Fibroblast of the conjunctiva (primary cell): ENCODE results near the gene ARID3A.
"Not testable (repeated sequence)": the region's sequence is repeated elsewhere in the genome, so short reads cannot be mapped to it uniquely, and the experiment has no call there.

Experiments used
- DNase-seq: peaks from one replicate; pipeline ENCODE4 v3.0.0-alpha.2; 2010; ENCODE audit warnings: low read depth

ARID3A gene

DNA sequence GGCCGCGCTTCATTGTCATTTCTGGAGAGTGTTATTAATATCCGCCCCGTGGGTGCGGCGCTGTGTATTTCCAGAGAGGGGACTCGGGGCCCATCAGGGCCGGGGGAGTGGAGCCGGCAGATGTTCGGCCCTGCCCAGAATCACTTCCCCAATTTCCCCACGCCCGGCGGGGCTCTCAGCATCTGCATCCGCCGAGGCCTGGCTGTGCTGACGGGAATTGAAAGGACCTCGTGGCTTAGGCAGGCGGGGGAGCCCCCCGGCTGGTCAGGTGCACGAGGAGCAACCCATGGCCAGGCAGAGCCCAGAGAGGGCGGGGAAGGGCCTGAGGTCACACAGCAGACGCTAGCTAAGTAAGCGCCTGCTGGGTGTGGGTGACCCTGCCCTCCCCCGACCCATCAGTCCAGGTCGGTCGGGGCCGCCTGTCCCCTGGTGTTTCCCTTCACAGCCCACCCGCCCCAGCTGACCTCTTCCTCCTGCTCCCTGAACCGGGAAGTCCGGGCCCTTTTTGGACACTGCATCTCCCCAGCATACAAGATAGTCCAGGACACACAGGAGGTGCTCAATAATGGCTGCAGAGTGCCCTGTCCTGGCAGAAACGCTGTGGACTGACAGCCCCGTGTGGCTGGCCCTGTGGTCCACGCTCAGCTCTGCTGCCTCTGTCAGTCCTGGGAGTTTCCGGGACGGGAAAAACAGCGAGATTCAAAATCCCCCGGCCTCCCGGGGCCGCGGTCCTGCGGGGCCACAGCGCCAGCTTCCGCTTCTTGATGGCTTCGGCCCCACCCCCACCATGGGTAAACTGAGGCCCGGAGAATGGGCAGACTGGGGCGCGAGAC lies 22.1 kb downstream of the ARID3A start:
- DNase-seq: no peak

DNA sequence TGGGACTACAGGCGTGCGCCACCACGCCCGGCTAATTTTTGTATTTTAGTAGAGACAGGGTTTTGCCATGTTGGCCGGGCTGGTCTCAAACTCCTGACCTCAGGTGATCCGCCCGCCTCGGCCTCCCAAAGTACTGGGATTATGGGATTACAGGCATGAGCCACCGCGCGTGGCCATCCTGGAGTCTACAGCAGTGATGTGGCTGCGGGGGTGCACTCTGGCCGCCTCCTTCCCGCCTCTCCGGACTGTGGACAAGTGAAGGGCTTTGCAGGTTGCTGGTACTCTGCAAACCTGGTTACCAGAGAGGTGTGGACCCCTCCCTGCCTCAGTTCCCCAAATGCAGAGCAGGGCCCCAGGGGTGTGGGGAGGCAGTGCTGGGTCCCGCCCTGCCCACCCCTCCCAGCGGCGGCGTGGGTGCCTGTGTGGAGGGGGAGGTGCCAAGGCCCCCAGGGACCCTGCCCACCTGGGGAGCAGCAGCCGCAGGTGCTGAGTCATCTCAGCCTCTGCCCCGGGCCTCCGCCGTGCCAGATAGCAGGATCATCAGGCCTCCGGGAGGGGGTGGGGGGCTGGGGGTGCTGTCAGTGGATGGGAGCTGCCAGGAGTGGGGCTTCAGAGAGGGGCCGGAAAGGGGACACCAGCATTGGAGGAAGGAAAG lies 23.1 kb downstream of the ARID3A start:
- no peak for DNase-seq

DNA sequence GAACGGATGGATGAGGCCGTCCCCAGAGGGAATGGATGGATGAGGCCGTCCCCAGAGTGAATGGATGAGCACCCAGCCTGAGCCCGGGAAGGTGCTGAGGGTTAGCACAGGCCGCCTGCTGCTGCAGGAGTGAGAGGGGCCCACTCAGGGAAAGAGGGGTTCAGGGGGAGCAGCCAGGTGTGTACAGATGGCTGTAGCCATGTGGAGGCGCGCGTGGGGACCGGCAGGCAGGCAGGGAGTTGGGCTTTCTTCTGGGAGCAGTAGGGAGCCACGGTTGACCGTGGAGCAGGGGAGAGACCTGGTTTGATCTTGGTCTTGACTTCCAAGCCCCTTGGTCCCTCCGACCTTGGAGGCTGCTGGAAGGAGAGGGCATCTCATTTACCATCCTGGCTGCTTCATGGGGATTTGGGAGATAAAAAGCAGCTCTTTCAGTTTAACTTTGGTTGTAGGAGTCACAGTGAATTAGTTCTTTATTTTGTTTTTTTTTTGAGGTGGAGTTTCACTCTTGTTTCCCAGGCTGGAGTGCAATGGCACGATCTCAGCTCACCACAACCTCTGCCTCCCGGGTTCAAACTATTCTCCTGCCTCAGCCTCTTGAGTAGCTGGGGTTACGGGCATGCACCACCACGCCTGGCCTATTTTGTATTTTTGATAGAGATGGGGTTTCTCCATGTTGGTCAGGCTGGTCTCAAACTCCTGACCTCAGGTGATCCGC lies 24.7 kb downstream of the ARID3A start:
- no peak for DNase-seq

DNA sequence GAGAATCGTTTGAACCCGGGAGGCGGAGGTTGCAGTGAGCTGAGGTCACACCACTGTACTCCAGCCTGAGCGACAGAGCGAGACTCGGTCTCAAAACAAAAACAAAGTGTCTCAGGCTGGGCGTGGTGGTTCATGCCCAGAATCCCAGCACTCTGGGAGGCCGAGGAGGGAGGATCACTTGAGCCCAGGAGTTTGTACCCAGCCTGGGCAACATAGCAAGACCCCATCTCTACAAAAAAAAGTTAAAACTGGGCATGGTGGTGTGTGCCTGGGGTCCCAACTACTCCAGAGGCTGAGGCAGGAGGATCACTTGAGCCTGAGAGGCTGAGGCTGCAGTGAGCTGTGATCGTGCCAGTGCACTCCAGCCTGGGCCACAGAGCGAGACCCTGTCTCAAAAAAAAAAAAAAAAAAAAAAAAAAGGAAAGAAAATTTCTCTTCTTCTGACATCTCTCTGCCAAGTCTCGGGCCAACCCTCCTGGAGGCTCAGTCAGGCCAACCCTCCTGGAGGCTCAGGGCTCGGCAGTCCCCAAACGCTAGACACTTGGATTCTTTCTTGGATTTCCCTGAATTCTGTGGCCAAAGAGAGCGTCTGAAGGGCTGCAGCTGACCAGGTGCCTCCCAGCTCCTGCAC lies 26.3 kb downstream of the ARID3A start:
- no peak for DNase-seq

DNA sequence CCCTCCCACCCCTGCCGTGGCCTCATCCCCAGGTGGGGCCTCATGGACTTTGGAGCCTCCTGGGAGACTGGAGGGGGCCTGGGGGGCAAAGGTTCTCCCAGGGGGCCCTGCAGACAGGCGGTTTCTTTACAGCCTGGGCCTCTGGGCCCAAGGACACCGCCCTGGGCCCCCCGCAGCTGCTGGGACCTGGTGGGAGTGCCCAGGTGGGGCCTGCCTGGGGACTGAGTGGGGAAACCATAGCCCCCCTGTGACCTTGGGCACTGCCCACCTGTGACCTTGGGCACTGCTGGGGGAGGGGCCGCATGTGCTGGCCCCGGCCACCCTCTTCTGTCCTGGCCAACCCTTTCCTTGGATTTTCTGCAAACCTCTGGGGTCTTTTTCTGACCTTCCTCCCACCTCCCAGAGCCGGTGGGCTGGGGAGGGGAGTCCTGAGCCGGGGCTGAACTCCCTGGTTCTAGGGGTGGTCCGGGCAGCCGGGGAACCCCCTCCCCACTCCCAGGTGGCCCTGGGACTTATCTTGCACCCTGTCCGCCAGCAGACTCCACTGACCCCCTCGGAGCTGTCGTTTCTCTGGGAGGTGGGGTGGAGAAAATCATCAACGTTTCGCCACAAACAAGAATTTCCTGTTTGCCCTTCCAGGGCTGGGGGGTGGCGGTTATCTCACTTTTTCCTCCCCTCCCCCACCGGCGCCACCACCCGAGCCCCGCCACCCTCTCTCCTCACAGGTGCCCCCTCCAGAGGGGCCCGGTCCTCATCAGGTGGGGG lies 27.0 kb downstream of the ARID3A start:
- no peak for DNase-seq

DNA sequence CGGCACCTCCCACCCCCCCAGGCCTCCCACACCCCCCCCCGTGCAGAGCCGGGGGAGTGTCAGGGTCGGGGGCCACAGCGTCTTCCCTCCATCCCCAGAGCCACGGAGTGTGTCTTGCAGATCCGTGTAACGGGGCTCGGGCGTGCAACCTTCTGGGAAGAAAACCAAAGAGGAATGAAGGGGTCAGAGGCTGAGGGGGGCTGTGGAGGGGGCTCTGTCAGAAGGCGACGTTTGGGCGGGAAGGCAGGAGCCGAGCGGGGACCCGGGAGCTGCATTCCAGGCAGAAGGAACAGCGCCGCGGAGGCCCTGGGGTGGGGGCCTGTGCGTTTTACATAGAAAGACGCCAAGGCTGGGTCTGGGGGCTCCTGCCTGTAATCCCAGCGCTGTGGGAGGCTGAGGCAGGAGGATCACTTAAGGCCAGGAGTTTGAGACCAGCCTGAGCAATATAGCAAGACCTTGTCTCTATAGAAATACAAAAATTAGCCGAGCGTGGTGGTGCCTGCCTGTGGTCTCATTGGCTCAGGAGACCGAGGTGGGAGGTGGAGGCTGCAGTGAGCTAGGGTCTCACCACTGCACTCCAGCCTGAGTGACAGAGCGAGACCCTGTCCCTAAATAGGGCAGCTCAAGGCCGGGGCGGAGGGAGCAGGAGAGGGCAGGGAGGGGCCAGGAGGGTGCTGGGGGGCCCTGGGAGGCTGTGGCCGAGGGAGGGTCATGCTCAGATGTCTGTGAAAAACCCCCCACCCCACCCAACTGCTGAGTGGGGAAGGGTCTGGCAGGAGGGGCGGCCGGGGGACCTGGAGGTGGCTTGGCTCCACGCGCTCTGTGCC lies 27.8 kb downstream of the ARID3A start:
- DNase-seq: no peak

DNA sequence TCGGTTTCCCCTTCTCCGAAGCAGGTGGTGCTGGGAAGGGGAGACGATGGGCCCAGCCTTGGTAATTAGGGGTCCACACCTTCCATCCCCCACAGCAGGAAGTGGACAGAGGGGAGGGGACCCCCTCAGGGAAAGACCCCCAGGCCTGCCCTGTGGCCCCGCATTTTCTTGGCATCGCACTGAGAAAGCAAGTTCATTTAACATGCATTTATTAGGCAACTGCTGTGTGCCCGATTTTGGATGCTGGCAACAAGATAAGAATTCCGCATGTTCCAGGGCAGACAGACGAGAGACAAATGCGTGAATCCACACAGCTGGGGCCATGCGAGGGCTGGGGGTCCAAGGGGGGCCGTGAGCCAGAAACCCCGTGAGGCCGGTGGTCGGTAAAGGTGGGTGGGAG lies 28.4 kb downstream of the ARID3A start:
- no peak for DNase-seq

DNA sequence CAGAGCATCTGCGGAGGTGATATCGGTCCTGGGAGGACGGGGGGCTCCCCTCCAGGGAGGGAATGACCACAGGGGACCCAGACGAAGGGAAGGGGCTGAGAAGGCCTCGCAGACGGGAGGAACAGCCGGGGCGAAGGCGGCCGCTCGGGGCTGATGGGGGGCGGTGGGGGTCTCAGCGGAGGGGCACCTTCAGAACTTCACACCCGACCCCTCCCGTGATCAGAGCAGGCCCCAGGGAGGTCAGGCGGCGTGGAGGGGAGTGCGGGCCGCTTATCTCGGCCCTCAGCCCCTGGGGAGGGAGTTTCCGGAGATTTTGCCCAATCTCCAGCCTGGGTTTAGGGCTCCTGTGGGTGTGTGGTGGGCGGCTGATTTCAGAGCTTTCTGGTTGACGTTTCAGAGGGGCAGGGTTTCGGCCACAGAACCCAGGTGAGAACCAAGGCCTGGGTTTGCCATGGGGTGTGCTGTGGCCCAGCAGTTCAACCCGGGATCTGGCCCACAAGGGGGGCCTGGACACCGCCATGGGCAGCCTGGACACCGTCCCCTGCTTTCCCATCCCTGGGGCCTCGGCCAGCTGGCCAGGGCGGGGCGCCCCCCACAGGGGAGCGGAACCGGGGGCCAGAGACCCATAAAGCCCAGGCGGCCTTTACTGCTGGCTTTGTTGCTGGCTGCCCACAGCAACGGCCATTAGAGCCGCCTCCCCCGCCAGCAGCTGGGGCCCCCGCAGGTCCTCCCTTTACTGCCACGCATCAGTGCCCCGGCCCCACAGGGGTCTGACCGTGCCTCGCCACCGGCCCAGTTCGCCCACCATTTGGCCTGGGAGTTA lies 29.0 kb downstream of the ARID3A start:
- DNase-seq: no peak

DNA sequence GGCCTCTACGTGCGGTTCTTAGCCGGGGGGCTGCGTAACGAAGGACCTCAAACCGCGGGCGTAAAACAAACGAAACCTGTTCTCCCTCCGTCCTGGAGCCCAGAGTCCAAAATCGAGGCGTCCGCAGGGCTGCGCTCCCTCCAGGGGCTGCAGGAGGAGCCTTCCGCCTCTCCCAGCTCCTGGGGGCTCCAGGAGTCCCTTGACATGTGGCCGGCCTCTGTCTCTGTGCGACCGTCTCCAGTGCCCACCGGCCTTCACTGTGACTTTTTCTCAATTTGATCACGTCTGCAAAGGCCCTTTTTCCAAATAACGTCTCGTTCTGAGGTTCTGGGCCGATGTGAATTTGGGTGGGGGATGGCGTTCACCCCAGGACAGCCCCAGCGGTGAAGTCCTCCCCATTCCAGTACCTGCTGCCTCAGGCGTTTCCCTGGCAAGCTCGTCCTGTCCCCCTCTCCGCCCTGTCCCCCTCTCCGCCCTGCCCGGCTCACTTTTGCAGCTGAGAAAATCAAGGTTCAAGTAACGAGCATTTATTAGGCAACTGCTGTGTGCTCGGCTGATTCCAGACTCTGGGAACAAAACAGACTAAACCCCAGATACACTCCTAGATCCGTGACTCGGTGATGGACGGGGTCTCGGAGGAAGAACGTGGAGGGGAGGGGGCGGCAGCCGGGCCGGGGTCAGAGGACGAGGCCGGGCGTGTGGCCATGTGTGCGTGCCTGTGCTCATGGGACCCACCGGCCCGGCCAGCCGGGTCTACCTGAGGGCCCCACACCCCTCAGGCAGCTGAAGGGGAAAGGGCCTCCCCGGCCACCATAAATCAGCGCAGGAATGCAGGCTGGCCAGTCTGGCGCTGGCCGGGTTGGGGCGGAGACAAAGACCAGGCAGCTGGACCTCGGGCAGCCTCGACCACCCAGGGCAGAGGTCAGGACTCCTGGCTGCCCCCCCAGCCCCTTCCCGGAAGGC lies 30.2 kb downstream of the ARID3A start:
- DNase-seq: no peak

DNA sequence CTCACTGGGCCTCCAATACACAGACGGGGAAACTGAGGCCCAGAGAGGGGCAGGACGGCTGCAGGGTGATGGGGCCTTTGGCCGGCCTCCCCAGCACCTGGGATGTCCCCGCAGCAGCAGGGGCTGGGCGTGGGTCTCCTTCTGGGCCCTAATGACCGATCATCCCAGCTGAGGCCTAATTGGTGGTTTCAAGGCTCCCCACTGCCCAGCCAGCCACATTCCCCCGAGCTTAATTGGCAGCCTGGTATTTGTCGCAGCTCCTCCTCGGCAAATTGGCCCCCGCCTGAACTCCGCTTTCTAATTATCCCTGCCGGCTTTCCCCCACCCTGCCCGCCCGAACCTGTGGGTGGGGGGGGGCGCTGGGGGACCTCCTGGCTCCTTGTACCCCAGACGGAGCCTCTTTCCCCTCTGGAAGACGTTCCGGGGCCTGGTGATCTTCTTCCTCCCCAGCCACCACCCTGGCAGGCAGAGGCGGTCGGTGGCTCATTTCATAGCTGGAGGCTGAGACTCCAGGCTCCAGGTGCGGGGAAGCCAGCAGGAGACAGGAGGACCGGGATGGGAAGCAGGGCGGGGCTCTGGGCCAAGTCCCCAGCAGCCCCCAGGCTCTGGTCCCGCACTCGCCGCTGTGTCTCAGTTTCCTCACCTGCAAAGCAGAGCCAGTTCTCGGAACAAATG lies 31.1 kb downstream of the ARID3A start:
- no peak for DNase-seq

DNA sequence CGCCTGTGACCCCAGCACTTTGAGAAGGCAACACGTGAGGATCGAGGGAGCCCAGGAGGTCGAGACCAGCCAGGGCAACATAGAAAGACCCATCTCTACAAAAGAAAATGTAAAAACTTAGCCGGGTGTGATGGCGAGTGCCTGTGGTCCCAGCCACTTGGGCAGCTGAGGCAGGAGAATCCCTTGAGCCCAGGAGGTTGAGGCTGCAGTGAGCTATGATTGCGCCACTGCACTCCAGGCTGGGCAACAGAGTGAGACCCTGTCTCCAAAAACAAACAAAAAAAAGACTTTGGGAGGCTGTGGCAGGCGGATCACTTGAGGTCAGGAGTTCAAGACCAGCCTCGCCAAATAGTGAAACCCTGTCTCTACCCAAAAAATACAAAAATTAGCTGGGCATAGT lies 31.7 kb downstream of the ARID3A start:
- DNase-seq: not testable (repeated sequence)

DNA sequence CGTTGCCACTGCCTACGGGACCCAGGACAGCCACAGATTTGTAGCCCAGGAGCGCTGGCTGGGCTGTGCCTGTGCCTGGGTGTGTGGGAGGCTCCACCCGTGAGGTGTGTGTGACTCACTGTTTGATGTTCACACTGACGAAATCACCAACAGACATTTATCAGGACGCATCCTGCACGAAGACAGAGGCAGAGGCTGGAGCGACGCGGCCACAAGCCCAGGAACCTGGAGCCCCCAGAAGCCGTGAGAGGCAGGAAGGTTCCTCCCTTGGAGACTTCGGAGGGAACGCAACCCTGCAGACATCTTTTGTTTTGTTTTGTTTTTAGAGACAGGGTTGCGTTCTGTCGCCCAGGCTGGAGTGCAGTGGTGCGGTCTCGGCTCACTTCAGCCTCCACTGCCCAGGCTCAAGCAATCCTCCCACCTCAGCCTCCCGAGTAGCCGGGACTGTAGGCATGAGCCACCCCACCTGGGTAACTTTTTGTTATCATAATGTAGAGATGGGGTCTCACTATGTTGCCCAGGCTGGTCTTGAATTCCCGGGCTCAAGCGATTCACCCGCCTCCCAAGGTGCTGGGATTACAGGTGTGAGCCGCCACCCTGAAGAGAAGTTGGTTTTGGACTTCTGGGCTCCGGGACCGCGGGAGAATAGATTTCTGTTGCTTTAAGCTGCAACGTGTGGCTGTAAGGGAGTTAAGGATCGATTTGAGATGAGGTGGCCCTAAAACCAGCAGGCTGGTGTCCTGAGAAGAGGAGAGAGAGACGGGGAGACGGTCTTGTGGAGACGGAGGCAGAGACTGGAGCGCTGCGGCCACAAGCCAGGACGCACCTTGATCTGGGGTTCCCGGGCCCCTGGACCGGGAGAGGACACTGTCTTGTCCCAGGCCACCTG lies 33.4 kb downstream of the ARID3A start:
- DNase-seq: no peak

DNA sequence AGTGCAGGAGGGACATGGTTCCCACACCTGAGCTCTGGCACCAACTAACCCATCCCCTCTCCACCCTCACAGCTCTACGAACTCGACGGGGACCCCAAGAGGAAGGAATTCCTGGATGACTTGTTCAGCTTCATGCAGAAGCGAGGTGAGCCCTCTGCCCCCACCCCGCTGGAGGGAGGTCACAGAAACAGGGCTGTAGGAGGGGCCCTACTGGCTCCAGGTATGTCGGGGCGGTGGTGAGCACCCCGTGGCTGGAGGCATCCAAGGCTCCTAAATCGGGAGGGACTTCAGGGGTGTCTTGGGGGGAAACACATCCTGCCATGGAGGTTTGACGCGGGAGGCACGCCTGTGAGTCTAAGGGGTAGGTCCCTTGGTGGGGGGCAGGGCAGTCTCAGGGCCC lies 34.2 kb downstream of the ARID3A start:
- DNase-seq: no peak

DNA sequence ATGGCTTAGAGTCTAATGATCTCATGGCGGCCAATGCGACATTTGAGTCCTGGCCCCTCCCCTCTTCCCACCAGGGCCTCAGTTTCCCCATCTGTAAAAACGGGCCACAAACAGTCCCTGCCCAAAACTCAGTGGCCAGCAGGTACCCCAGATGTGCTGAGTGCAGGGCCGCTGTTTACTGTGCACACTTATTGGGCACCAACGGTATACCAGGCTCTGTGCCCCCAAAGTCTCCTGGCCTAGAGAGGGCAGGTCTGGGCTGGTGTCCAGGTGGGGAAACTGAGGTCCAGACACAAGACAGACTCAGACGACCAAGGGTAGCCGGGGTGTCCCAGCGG lies 34.7 kb downstream of the ARID3A start:
- no peak for DNase-seq

DNA sequence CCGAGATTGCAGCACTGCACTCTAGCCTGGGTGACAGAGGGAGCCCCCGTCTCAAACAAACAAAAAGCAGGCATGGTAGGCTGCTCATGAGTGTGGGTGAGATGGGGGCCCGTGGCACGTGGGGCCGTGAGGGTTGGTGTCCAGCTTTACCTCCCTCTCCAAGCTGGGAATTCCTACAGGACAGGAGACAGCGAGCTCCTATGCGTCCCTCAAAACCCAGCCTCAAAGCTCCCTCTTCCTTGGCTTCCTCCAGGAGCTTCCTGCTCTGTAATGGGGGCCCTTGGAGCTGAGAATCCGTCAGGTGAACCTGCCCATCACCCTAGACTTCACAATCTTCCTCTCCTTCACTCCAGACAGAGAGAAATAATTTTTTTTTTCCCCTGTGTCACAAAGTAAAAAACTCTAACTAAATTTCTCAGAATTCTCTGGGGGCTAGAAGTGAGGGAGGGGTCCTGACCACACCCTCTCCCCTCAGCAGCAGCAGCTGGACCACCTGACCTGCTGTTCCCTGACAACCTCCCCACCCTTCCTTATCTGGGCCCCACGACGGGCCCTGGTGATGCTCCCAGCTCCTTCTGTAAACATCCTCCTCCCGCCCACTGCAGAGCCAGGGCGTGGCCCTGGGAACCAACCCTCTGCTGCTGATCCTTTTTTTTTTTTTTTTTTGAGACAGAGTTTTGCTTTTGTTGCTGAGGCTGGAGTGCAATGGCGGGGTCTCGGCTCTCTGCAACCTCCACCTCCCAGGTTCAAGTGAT lies 36.2 kb downstream of the ARID3A start:
- DNase-seq: no peak

DNA sequence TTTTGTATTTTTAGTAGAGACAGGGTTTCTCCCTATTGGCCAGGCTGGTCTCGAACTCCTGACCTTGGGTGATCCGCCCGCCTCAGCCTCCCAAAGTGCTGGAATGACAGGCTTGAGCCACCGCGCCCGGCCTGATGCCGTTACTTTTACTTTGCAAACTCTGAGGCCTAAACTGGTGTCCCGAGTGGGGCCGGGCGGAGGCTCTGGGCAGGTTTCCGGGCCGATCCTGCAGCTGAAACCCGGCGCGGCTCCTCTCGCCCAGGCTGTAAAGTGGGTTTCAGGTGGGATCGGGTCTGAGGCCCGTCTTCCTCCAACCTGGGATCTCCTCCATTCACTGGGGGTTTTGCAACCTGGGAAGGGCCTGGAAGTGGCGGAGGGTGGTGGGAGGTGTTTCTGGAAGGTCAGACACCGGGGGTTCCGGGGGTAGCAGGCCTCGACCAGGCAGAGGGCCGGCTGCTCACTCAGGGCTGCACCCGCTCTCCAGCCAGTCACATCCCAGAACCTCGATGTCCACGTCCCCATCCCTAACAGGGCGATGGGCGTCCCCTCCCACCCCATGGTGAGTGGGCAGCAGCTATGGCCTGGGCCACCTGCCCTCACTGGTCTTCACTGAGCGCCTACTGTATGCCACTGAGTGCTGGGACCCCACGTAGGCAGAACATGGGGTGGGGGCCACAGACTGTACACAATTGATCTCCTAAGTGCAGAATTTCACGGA lies 37.0 kb downstream of the ARID3A start:
- DNase-seq: no peak
